Measurements from ENCODE around the gene JAML. TPM values are rescaled to one million over a fixed set of nuclear protein-coding genes. Genes with fewer than 3 reads are reported as not detected.

JAML gene
- total and polyA plus RNA-seq, 2 of the 8 experiments (the other 6 are each of a cell fraction or from before 2014, with no cell fraction given), result 0.12 to 0.58 TPM

GRCh38 chr11:118274186-118274585 lies 49.4 kb upstream of the JAML start:
- Histone ChIP-seq H3K4me1 (replicated peaks in 1 of 4; ENCODE audit: control insufficient read depth in 3 of 4, insufficient read depth in 4 of 4, low read length in 3 of 4) (no peaks in the 10 kb centered on the region), H2BK5ac (ENCODE audit: low read depth, low read length) (no peak overlapping the region), H2BK12ac (ENCODE audit: low read depth, low read length) (no peak overlapping the region), H2BK120ac (replicated peaks; ENCODE audit: low read depth, low read length) (no peak overlapping the region), H3K27me3 (replicated peaks in 1 of 4; ENCODE audit: control insufficient read depth in 3 of 4, extremely low read depth in 1 of 4, insufficient read depth in 3 of 4, low read length in 3 of 4) (peaks cover 0 to 1% (median 0%) of the 10 kb centered on the region in 4 experiments; a peak in 1 of 7 replicates), H2BK15ac (ENCODE audit: low read length) (no peak overlapping the region), H3K4me3 (ENCODE audit: extremely low read depth in 1 of 4, insufficient read depth in 2 of 4, low read depth in 3 of 4, low read length in 4 of 4) (no peak overlapping the region), H3K4me2 (ENCODE audit: insufficient read depth in 1 of 2, low read depth in 2 of 2, low read length in 2 of 2) (no peak overlapping the region), H2AK5ac (ENCODE audit: low read depth, low read length) (no peak overlapping the region), H4K5ac (ENCODE audit: insufficient read length, low read depth, low read length) (no peak overlapping the region), H3K9ac (replicated peaks in 1 of 4; ENCODE audit: extremely low read depth in 1 of 4, low read depth in 3 of 4, low read length in 3 of 4) (no peak overlapping the region), H2AFZ (ENCODE audit: low read length) (no peak overlapping the region), H3K79me2 (ENCODE audit: control insufficient read depth in 1 of 2, insufficient read depth in 2 of 2, low read length in 2 of 2) (no peaks in the 10 kb centered on the region), H2BK20ac (ENCODE audit: low read length) (no peak overlapping the region), H4K91ac (replicated peaks; ENCODE audit: insufficient read length, low read length) (no peak overlapping the region), H3K14ac (ENCODE audit: insufficient read length) (no peak overlapping the region), H3K18ac (ENCODE audit: extremely low read depth, low read length) (no peak overlapping the region), H4K20me1 (replicated peaks in 1 of 2; ENCODE audit: control insufficient read depth in 1 of 2, insufficient read depth in 2 of 2, low read length in 2 of 2) (no peaks in the 10 kb centered on the region), H3K23me2 (ENCODE audit: low read depth, low read length) (no peaks in the 10 kb centered on the region), H3K23ac (ENCODE audit: insufficient read length) (no peak overlapping the region), H3K36me3 (ENCODE audit: control insufficient read depth in 2 of 4, insufficient read depth in 4 of 4, low read length in 3 of 4) (no peaks in the 10 kb centered on the region), H3K79me1 (ENCODE audit: low read depth, low read length) (no peaks in the 10 kb centered on the region), H4K8ac (ENCODE audit: extremely low read depth, insufficient read depth, low read length) (no peak overlapping the region), H3K4ac (replicated peaks; ENCODE audit: insufficient read length, low read depth, low read length) (no peak overlapping the region), H3K56ac (replicated peaks; ENCODE audit: insufficient read length, low read depth, low read length) (no peak overlapping the region), H3K9me3 (ENCODE audit: insufficient read depth in 2 of 2, low read depth in 1 of 2, low read length in 1 of 2) (no peaks in the 10 kb centered on the region), H3K27ac (ENCODE audit: low read depth, low read length) (no peak overlapping the region)
- ChIA-PET CTCF (ENCODE audit: partially characterized antibody) (interaction anchor here (0.6 to 1.7 kb wide), 3 partner anchors 10 to 21 kb away, joined by 4 to 7 read pairs (median 4); partner anchors contain the start of gene MPZL2), POLR2A (ENCODE audit: partially characterized antibody) (no interaction called here)
- TF ChIP-seq RFX5 (IDR thresholded peaks at IDR 0.05; ENCODE audit: borderline replicate concordance, low read depth, low read length) (no peak), CBX8 (IDR thresholded peaks at IDR 0.05; ENCODE audit: borderline replicate concordance, low read depth, low read length) (no peak), TAF1 (IDR thresholded peaks at IDR 0.05; ENCODE audit: low read depth, low read length) (no peak), USF2 (IDR thresholded peaks at IDR 0.05; ENCODE audit: low read length) (no peak), ZNF274 (IDR thresholded peaks at IDR 0.05; ENCODE audit: borderline replicate concordance, extremely low read depth, low read length) (no peak), ASH2L (IDR thresholded peaks at IDR 0.05; ENCODE audit: low read length) (no peak), NRF1 (IDR thresholded peaks at IDR 0.05; ENCODE audit: low read depth, low read length) (no peak), JUND (IDR thresholded peaks at IDR 0.05; ENCODE audit: low read length) (no peak), CEBPB (IDR thresholded peaks at IDR 0.05; ENCODE audit: low read depth, low read length) (no peak), SIX5 (IDR thresholded peaks at IDR 0.05; ENCODE audit: low read depth, low read length) (no peak), SP4 (IDR thresholded peaks at IDR 0.05; ENCODE audit: low read length) (no peak), BCL11A (IDR thresholded peaks at IDR 0.05; ENCODE audit: low read depth in 2 of 2, low read length in 2 of 2) (no peak), RNF2 (IDR thresholded peaks at IDR 0.05; ENCODE audit: borderline replicate concordance, low read depth, low read length, missing control alignments, poor library complexity, severe bottlenecking) (no peak)
- FAIRE-seq (no peak), DNase-seq (ENCODE audit: low read depth in 1 of 2, low spot score in 2 of 2) (no peak)
- 88% methylated on average over 2 of the region's 2 CpGs; no CpG with 5 or more reads in 1 of the 2 experiments for WGBS, 2 experiments (ENCODE audit: extremely low coverage in 1 of 2, insufficient coverage in 1 of 2, insufficient read length in 1 of 2, insufficient replicate concordance in 2 of 2, low coverage in 1 of 2, low lambda C conversion rate in 2 of 2, missing lambda C conversion rate in 1 of 2)

All from H1 (cell line).